Kidney capillary endothelial cell (primary cell): ENCODE measurements around the gene LIMA1.
A peak's percentile ranks its signal among the peaks of the same experiment; 100 is the strongest.
"Not testable (repeated sequence)": the region's sequence is repeated elsewhere in the genome, so short reads cannot be mapped to it uniquely, and the experiment has no call there.

Experiments used
- DNase-seq: peaks from one replicate; pipeline ENCODE4 v3.0.0-alpha.2; 2018; ENCODE audit warnings: low spot score

The LIMA1 gene

DNA sequence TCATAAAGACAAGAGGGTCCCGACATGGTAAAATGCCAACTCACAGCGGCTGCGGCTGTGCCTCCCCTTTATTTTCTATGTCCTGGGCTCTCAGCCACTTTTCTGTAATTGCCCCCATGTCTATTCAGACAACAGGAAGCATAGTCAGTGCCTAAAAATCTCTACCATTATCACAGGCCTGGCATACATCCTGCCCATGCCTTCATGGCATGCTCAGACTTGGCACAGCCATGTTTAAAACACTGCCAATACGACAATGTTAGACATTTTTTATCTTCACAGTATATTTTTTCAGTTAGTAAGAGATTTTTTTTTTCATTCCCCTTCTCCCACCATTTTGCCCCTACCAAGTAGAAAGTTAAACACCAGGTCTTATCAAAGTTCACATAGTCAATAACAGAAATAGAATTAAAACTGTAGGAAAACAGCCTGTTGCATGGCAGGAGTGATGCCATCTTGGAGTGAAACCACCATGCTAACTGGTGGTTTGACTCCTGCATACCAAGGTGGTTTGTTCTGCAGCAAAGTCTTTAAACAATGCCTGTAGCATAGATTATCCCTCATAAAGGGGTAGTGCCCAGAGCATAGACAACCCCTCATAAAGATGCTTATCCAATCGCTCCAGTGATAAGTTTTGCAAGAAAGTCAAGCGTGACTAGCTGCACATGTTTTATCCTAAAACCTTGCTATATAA lies 97.2 kb downstream of the LIMA1 start:
- peak; percentile 88 for DNase-seq

DNA sequence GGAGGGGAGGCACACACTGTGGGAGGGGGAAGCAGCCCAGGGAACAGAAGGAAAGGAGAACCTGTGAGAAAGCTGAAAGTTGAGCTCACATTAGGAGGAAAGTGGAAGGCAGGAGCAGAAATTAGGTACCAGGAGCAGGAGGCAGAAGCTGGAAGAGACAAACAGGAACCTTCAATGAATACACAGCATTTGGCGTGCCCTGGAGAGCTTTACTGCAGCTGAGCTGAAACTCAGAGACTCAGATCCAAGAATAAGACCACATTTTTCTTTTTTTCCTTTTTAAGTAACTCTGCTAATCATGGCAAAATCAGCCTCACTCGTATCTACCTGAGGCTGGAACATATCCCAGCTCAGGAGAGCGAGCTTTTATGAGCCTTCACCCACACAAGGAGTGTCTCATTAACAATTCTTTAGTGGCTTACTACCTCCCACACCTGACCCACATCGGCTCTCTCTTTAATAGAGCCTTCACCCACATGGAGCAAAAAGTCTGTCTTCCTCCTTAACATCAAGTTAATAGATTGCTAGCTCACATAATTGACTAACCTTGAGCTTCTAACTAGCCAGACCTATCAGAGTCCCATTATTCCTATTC lies 97.9 kb downstream of the LIMA1 start:
- no peak for DNase-seq

DNA sequence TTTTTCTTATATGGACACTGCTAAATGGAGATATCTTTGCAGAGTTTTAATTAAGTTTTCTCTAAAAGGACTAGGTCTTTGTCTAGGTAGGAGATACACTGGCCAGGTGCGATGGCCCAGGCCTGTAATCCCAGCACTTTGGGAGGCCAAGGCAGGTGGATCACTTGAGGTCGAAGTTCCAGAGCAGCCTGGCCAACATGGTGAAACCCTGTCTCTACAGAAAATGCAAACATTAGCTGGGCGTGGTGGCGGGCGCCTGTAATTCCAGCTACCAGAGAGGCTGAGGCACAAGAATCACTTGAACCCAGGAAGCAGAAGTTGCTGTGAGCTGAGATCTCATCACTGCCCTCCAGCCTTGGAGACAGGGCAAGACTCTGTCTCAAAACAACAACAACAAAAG lies 99.1 kb downstream of the LIMA1 start:
- DNase-seq, result no peak

DNA sequence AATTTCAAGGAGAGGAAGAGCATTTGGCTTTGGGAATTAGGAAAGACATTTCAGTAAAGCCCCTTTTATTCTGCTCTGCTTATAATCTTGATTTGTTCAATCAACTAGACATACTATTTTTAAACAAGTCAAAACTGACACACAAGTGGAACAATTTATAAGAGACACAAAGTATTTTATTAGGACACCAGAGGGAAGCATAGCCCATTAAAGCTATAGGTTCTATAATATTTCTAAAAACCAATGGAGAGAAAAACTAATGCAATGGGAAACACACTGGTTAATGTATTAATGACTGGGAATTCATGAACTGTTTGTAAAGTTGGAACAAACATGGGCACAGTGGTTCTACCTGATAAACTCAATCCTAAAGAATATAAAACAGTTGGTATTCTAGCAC lies 100.9 kb downstream of the LIMA1 start:
- no peak for DNase-seq

DNA sequence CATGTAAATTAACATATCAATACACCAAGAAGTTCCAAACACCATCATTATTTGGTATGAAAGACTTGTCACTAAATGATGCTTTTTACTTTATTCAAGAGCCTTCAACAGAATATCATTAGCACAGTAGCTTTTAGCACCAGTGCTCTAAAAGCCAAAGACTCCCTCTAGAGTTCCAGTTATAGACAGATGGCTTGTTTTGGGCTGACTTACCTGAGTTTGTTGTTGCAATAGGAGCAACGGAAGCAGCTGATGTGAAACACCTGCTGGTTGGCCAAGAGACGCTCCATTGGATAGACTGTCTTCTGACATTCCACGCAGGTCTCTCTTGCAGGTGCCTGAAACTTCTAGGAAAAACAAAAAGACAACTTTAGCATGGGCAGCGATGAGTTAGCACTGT lies 101.6 kb downstream of the LIMA1 start:
- DNase-seq, result no peak

DNA sequence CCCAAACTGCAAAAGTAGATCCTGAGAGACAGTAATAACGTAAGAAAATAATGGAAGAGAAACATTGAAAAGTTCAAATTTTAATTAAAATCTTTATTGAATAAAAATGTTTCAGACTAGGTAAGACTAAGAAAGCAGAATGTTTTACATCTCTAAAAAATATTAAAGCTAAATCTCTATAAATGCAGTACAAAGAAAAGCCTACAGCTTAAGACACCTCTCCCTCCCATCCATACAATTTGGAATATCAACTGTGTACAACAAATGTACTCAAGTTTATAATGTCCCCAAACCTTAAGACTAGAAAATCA lies 107.6 kb downstream of the LIMA1 start:
- no peak for DNase-seq

DNA sequence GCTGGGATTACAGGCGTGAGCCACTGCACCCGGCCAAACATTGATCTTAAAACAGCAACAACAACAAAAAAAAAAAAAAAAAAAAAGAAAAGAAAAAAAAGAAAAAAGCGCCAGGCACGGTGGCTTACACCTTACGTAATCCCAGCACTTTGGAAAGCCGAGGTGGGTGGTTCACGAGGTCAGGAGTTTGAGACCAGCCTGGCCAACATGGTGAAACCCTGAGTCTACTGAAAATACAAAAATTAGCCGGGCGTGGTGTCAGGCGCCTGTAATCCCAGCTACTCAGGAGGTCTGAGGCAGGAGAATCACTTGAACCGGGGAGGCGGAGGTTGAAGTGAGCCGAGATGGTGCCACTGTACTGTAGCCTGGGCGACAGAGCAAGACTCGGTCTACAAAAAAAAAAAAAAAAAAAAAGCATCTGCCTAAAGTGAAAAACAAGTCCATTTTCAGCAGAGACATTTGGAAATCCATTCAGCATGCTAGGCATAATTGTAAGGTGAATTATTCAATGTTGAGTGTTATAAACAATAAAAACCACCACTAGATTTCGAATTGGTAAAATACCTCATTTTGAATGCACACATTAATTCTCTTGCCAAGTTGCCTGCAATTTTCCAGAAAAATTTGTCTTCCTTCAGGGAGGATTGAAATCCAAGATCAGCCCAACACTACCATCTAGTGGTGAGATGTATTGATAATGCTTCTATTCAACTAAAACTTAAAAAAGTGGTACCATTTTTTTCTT lies 108.2 kb downstream of the LIMA1 start:
- DNase-seq, result peak; percentile 76

DNA sequence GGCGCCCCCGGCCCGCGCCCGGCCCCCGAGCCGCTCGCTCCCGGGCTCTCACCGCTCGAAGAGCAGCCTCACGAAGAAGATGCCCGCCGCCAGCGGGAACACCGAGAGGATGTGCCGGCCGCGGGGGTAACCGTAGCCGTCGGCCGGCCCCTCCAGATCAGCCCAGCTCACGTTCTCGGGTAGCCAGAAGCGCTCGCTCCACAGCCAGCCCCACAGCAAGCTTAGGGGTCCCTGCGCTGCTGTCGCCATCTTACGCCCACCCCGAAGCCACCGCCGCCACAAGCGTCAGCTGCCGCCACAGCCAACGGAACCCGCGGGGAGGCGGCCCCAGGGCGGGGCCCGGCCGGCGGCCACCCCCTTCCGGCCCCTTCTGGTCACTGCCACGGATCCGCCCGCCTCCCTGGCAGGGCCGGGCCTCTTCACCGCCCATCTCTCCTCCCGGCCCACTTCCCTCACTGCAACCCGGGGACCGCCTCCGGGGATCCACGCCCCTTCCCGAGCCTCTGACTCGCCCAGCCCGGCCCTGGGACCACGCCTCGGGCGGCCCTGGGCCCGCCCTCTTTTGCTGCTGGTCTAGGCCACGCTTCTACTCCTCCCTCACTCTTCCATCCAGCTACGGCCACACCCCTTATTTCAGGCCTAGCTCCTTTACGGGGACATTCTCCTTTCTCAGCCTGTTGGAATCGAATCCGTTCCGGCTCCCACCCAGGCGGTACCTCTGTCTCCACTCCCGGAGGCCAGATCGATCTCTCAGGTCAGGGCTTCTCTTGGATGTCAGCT lies 116.1 kb downstream of the LIMA1 start, which contains the start of gene CERS5:
CERS5 (minus strand) TSS at position 321 of the 780 bp plus-strand sequence; CDS start at position 249, 72 bp downstream.
- peak; percentile 94 for DNase-seq

DNA sequence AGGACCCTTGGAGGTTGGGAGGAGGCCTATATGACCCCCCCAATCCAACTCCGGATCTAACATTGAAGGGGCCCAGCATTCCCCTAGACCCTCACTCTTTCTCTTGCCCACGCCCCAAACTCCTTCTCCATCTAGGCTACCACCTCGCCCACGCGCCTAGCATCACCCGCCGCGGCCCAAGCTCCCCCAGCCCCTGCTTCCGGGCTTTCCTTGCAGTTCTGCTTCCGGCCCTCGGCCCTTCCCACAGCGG lies 116.6 kb downstream of the LIMA1 start:
- DNase-seq, result peak; percentile 19

DNA sequence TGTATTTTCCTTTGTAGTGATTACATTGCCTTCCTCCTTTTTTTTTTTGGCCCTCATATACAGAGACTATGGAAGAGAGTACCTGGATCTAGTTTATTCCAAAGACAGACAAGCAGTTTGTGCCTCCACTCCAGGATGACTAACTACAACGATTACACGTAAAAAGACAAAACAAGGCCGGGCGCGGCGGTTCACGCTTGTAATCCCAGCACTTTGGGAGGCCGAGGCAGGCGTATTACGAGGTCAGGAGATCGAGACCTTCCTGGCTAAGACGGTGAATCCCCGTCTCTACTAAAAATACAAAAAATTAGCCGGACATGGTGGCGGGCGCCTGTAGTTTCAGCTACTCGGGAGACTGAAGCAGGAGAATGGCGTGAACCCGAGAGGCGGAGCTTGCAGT lies 118.4 kb downstream of the LIMA1 start:
- DNase-seq, result no peak

DNA sequence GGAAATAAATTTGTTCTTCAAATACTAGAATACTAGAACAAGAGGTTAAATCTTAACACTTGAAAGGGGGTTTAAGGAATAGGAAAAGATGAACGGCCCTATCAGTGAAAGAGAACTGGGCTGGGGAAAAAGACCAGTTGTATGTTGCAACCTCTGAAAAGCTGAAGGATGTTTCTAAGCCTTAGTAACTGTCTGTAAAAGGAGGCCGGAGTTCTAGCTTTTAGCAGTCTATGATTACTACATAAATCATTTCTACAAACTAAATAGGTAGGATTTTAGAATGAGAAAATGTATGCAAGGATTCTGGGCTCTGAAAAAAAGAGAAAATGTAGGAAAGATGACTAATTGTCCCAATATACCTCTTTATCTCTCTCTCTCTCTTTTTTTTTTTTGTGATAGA lies 121.1 kb downstream of the LIMA1 start:
- DNase-seq, result no peak

DNA sequence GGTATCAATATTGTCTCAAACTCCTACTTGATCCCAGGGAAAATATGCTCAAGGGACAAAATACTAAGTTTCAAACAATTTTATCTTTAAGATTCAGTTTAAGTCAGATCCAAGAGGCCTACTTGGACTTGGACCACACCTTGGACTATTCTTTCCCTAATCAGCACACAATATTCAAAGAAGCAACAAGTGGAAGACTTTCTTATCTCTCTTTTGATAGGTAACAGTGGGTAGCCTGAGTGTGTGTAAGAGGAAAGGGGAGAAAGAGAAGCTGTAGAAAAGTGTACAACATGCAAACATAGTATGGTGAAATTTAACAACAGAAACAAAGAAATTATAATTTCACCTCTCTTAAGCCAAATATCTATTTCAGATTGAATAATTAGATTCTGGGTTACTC lies 122.7 kb downstream of the LIMA1 start:
- DNase-seq, result no peak

DNA sequence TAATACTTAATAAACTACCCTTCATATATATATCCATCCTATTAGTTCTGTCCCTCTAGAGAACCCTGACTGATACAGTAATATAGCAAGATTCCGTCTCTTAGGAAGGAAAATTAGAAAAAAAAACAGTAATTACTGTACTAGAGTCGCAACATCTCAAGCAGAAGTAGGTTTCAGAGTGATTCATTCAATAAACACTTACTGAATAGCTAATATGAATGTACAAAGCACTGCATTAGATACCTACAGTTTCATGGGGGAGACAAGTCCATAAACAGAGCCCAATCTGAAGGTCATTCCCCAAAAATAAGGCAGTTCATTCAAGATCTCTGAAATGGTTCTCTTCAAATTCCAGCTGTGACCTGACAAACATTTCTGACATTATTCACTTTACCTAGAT lies 126.1 kb downstream of the LIMA1 start:
- DNase-seq, result no peak

DNA sequence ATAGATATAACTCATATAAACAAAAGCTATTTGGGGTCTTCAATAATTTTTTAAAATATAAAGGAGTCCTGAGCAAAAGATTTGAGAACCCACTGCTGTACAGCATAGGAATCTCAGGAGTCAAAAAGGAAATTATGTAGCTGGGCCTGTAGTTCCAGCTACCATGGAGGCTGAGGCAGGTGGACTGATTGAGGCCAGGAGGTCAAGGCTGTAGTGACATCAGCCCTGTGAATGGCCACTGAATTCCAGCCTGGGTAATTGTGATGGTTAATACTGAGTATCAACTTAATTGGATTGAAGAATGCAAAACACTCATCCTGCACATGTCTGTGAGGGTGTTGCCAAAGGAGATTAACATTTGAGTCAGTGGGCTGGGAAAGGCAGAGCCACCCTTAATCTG lies 126.7 kb downstream of the LIMA1 start:
- no peak for DNase-seq

DNA sequence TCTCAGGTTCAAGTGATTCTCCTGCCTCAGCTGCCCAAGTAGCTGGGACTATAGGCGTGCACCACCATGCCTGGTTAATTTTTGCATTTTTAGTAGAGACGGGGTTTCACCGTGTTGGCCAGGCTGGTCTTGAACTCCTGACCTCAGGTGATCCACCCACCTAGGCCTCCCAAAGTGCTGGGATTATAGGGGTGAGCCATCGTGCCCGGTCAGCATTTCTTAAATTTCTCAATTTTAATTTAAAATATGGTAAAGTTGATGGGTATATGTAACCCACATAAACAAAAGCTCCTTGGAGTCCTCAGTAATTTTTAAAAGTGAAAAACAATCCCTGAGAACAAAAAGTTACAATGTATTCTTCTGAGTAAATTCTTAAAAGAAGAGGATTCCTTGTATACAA lies 128.4 kb downstream of the LIMA1 start:
- not testable (repeated sequence) for DNase-seq

DNA sequence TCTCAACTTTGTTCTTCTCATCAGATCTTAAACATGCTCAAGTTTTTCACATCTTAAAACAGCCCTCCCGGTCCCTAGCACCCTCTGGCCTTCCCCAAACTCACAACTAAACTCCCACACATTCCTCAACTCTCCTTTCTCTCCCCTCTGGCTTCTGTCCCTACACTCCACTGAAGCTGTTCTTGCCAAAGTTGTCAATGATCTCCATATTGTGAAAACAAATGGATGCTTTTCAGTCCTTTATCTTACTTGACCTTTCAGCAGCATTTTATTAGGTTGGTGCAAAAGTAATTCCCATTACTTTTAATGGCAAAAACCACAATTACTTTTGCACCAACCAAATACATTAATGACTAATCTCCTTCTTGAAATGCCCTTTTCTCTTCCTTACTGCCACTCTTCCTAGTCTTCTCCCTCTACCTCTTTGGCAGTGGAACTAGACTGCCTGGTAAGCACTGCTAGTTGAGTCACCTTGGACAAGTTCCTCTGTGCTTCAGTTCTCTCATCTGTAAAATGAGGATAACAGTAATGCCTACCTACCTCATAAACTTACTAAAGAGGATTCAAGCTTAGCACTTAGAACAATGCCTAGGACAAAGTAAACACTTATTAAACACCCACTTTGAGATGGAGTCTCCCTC lies 132.2 kb downstream of the LIMA1 start:
- no peak for DNase-seq

DNA sequence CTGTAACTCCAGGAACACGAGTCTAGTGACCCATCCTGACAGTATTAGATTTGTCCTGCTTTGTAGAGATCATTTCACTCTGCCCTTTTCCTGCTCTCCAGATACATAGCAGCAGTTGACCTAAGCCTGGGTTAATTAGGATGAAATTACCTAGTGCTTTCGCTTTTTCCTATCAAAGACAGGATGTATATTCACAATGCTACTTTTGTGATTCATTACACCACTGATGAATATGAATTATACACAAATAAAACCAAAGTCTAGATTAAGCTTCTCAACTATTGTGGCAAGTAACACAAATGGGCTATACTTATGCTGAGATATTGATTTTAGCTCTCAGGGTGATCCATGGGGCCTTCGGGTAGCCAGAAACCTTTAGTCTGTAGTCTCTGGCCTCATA lies 134.0 kb downstream of the LIMA1 start:
- no peak for DNase-seq

DNA sequence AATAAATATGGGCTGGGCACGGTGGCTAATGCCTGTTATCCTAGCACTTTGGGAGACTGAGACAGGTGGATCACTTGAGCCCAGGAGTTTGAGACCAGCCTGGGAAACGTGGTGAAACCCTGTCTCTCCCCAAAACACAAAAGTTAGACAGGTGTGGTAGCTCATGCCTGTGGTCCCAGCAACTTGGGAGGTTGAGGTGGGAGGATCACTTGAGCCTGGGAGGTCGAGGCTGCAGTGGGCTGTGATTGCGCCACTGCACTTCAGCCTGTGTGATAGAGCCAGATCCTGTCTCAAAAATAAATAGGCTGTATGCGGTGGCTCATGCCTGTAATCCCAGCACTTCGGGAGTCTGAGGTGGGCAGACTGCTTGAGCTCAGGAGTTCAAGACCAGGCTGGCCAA lies 135.3 kb downstream of the LIMA1 start:
- not testable (repeated sequence) for DNase-seq

DNA sequence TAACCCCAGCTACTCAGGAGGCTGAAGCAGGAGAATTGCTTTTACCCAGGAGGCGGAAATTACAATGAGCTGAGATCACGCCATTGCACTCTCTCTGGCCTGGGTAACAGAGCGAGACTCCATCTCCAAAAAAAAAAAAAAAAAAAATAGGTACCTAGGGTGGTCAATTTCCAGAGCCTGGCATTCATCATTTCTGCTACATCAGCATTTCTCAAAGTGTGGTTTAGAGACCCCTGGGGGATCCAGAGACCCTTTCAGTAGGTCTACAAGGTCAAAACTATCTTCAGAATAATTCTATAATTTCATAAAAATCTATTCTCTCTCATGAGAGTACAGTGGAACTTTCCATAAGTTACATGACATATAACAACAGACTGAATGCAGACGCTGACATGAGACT lies 136.0 kb downstream of the LIMA1 start:
- DNase-seq, result no peak

DNA sequence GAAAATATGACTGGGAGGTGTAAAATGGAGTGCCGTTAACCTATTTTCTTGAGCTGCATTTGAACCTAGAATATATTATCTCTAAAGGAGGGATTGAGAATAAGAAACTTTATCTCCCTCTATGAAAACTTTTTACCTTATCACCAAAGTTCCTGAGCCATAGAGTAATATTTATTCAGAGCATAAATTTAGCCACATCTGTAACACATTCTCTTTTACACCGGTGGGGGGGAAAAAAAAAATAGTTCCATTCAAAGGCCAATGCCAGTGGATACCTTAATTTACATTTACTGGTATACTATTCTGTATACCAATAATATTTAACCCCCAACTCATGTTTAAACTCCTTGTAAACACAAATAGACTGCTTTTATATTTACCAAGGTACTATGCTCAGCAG lies 137.9 kb downstream of the LIMA1 start:
- DNase-seq, result no peak

DNA sequence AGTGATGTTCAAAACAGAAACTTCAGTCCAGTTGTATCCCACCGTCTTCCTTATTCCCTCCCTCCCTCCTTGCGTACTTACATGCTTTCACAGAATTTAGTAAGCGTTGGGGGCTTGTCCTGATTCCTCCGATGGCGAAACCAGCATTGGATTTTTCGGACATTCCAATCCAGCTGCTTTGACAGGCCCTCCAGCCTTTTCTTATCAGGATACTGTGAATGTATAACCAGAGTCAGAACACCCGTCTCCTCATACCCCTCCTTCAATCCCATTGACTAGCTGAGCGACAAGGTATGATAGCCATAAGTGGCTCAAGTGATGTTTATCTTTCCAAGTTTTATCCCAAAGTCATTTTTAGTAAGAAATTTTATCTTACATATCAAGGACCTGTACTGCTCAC lies 140.3 kb downstream of the LIMA1 start:
- no peak for DNase-seq

DNA sequence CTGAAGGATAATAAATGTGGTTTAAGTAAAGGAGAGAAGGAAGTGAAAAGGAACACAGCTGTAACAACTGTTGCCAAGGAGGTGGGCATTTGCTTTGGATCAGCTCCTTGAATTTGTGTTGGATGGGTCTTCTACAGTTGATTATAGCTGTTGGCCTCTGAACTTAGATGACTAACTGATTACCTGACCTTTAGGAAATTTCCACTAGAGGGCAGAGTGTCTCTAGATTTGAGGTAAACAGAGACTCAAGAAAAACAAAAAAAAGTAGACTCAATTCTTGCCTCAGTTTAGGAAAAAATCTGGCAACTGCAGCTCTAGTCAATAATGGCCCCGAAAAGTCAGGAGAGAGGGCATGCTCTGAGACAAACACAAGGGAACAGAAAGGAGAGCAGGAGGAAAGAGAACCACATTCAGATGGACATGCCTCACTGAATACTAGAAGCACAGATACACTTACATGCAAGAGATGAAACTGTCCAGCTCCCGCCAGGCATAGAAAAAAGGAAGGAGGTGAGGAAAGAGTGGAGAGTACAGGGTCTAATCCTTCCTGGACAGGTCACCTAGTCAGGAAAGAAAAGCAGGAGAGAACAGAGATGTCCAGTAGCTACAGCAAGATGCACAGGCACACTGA lies 150.7 kb downstream of the LIMA1 start:
- DNase-seq, result peak; percentile 38
